Smooth muscle cell (in vitro differentiated cells): ENCODE measurements around the gene RAB29. TPM values are rescaled to one million over a fixed set of nuclear protein-coding genes. Genes with fewer than 3 reads are reported as not detected.
"Not testable (repeated sequence)": the region's sequence is repeated elsewhere in the genome, so short reads cannot be mapped to it uniquely, and the experiment has no call there.

Experiments
- DNase-seq: peaks from one replicate; lab custom pipeline; 2025; ENCODE audit not compliant: unreplicated experiment; lab: John Stamatoyannopoulos, UW
- H2AFZ ChIP-seq: fragments of 200-600 bp; sonication (generic); 2 replicates; pipeline ENCODE4 v1.6.0; 2016; ENCODE audit warnings: antibody characterized with exemption, low read depth, mild to moderate bottlenecking
- H3F3A ChIP-seq: fragments of 200-600 bp; sonication (generic); 2 replicates; pipeline ENCODE4 v1.6.0; 2017; ENCODE audit warnings: antibody characterized with exemption, low read depth
- H3K27ac ChIP-seq: fragments of 200-600 bp; sonication (generic); 2 replicates; pipeline ENCODE4 v1.5.1; 2016; ENCODE audit warnings: low read depth, mild to moderate bottlenecking
- H3K27me3 ChIP-seq: fragments of 200-600 bp; sonication (generic); 2 replicates; pipeline ENCODE4 v1.6.1; 2016; ENCODE audit warnings: low read depth, mild to moderate bottlenecking
- H3K36me3 ChIP-seq: fragments of 200-600 bp; sonication (generic); 2 replicates; pipeline ENCODE4 v1.5.1; 2016; ENCODE audit warnings: low read depth
- H3K4me1 ChIP-seq: fragments of 200-600 bp; sonication (generic); 2 replicates; pipeline ENCODE4 v1.5.1; 2016; ENCODE audit warnings: low read depth
- H3K4me2 ChIP-seq: fragments of 200-600 bp; sonication (generic); 2 replicates; pipeline ENCODE4 v1.6.0; 2016; ENCODE audit warnings: mild to moderate bottlenecking
- H3K4me3 ChIP-seq: fragments of 200-600 bp; sonication (generic); 2 replicates; pipeline ENCODE4 v1.5.1; 2016; ENCODE audit warnings: mild to moderate bottlenecking
- H3K79me2 ChIP-seq: fragments of 200-600 bp; sonication (generic); 2 replicates; pipeline ENCODE4 v1.6.0; 2016; ENCODE audit warnings: low read depth, mild to moderate bottlenecking
- H3K9ac ChIP-seq: fragments of 200-600 bp; sonication (generic); 2 replicates; pipeline ENCODE4 v1.6.0; 2016; ENCODE audit warnings: low read depth
- H3K9me3 ChIP-seq: fragments of 200-600 bp; sonication (generic); replicated peaks from 2 replicates; pipeline ENCODE4 v1.5.1; 2016; ENCODE audit warnings: low read depth
- H4K20me1 ChIP-seq: fragments of 200-600 bp; sonication (generic); 2 replicates; pipeline ENCODE4 v1.6.0; 2016; ENCODE audit warnings: low read depth
- CTCF ChIP-seq: fragments of 200-600 bp; sonication (generic); IDR thresholded peaks from 2 replicates; pipeline ENCODE4 v1.5.1; 2017; ENCODE audit warnings: borderline replicate concordance, mild to moderate bottlenecking, antibody characterized with exemption; ENCODE audit not compliant: insufficient read depth, poor library complexity, severe bottlenecking
- WGBS: methylation state at CpG from one replicate; pipeline ENCODE4 v1.1.7; 2016; ENCODE audit warnings: low lambda C conversion rate; 5-methylcytosine and 5-hydroxymethylcytosine counted together
- polyA plus RNA-seq: library from polyadenylated mRNA; unstranded; fragments of >200 nt; fragmentation: Nextera tagmentation; extraction: Ambion mirVana; gene quantifications from 2 replicates; pipeline ENCODE4 v1.2.1, GENCODE V29; 2016
- total RNA-seq: library from RNA; depleted of rRNA; stranded (reverse); fragments of >200 nt; gene quantifications from 2 replicates; pipeline ENCODE4 v1.2.3, GENCODE V29; 2014

Gene RAB29
- total and polyA plus RNA-seq, 2 experiments from 2014 or later, result 4.1 TPM

- no peak for DNase-seq
- 96% methylated on average over 4 of the region's 4 CpGs for WGBS
- Histone ChIP-seq H3K9ac (no peak overlapping the region), H3K4me2 (no peak overlapping the region), H2AFZ (no peak overlapping the region), H3F3A (peaks cover 6% of the 10 kb centered on the region), H3K27me3 (no peaks in the 10 kb centered on the region), H3K4me3 (no peak overlapping the region), H3K4me1 (no peaks in the 10 kb centered on the region), H3K27ac (no peak overlapping the region), H3K79me2 (peaks cover 78% of the 10 kb centered on the region), H3K9me3 (no peaks in the 10 kb centered on the region), H3K36me3 (peaks cover 5% of the 10 kb centered on the region), H4K20me1 (peaks cover 93% of the 10 kb centered on the region)
- no peak for TF ChIP-seq CTCF
These were observed 48.6 kb downstream of the RAB29 start for GRCh38 chr1:205726619-205727125.

- H3F3A ChIP-seq, result peaks cover 6% of the 10 kb centered on the region
- WGBS, result 100% methylated on average over 1 of the region's 1 CpG
- no peak overlapping the region for H3K4me3 ChIP-seq
- DNase-seq, result no peak
- H3K27me3 ChIP-seq, result no peaks in the 10 kb centered on the region
- H3K79me2 ChIP-seq, result peaks cover 67% of the 10 kb centered on the region
- no peak overlapping the region for H3K4me2 ChIP-seq
- peaks cover 93% of the 10 kb centered on the region for H4K20me1 ChIP-seq
- H2AFZ ChIP-seq, result no peak overlapping the region
- no peak overlapping the region for H3K27ac ChIP-seq
- H3K36me3 ChIP-seq, result peaks cover 15% of the 10 kb centered on the region
- no peak for TF ChIP-seq CTCF
- H3K4me1 ChIP-seq, result no peaks in the 10 kb centered on the region
- H3K9me3 ChIP-seq, result no peaks in the 10 kb centered on the region
- no peak overlapping the region for H3K9ac ChIP-seq
These were observed 49.8 kb downstream of the RAB29 start for GRCh38 chr1:205725514-205725913.

- H3K4me3 ChIP-seq, DNase-seq, H3K9ac ChIP-seq, H3K27me3 ChIP-seq, H3K4me1 ChIP-seq, H3K9me3 ChIP-seq, H3K4me2 ChIP-seq, H3K27ac ChIP-seq, H2AFZ ChIP-seq: not testable (repeated sequence)
- Histone ChIP-seq H3K79me2 (peaks cover 20% of the 10 kb centered on the region), H3F3A (peaks cover 18% of the 10 kb centered on the region), H3K36me3 (peaks cover 43% of the 10 kb centered on the region), H4K20me1 (peaks cover 57% of the 10 kb centered on the region)
- 100% methylated on average over 2 of the region's 2 CpGs for WGBS
These were observed 54.5 kb downstream of the RAB29 start for GRCh38 chr1:205720740-205721139.

GRCh38 chr1:205719762-205720161 lies 55.5 kb downstream of the RAB29 start:
- no peak for DNase-seq
- H3F3A ChIP-seq, result peaks cover 13% of the 10 kb centered on the region
- H3K27me3 ChIP-seq, result no peaks in the 10 kb centered on the region
- peaks cover 43% of the 10 kb centered on the region for H3K36me3 ChIP-seq
- H3K27ac ChIP-seq, result no peak overlapping the region
- no peak for TF ChIP-seq CTCF
- H3K9ac ChIP-seq, result no peak overlapping the region
- no peak overlapping the region for H2AFZ ChIP-seq
- H3K4me3 ChIP-seq, result no peak overlapping the region
- no peaks in the 10 kb centered on the region for H3K9me3 ChIP-seq
- no peak overlapping the region for H3K4me2 ChIP-seq
- H3K4me1 ChIP-seq, result no peaks in the 10 kb centered on the region
- H3K79me2 ChIP-seq, result peaks cover 10% of the 10 kb centered on the region
- H4K20me1 ChIP-seq, result peaks cover 48% of the 10 kb centered on the region
